HL-60 (cell line): ENCODE data around the gene SRBD1.

Source experiments
- POLR2AphosphoS5 ChIP-seq: IDR thresholded peaks from 2 replicates; pipeline ENCODE4 v1.6.1; 2012; ENCODE audit warnings: low read depth
- TF ChIP-seq, protein P1 (sequence below): IDR thresholded peaks from one replicate; pipeline ENCODE4 v1.5.1; 2011; ENCODE audit warnings: low read length, control low read depth, inconsistent platforms; ENCODE audit not compliant: insufficient read depth

- TF ChIP-seq, protein P1, sequence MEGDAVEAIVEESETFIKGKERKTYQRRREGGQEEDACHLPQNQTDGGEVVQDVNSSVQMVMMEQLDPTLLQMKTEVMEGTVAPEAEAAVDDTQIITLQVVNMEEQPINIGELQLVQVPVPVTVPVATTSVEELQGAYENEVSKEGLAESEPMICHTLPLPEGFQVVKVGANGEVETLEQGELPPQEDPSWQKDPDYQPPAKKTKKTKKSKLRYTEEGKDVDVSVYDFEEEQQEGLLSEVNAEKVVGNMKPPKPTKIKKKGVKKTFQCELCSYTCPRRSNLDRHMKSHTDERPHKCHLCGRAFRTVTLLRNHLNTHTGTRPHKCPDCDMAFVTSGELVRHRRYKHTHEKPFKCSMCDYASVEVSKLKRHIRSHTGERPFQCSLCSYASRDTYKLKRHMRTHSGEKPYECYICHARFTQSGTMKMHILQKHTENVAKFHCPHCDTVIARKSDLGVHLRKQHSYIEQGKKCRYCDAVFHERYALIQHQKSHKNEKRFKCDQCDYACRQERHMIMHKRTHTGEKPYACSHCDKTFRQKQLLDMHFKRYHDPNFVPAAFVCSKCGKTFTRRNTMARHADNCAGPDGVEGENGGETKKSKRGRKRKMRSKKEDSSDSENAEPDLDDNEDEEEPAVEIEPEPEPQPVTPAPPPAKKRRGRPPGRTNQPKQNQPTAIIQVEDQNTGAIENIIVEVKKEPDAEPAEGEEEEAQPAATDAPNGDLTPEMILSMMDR, result no peak
- TF ChIP-seq POLR2AphosphoS5, result no peak
Measured at GRCh38 chr2:45343251-45344017, 267.6 kb downstream of the SRBD1 start.
